GM06990 (cell line): ENCODE measurements around the gene IL2RG.
A peak's percentile ranks its signal among the peaks of the same experiment; 100 is the strongest.

Experiments
- DNase-seq: peaks from one replicate; pipeline ENCODE4 v3.0.0-alpha.2; 2011; ENCODE audit not compliant: insufficient read length; ENCODE audit errors: extremely low read depth
- H3K27me3 ChIP-seq: replicated peaks from 2 replicates; pipeline ENCODE4 v1.6.0; 2011; ENCODE audit warnings: low read length; ENCODE audit not compliant: control insufficient read depth, insufficient read depth
- H3K36me3 ChIP-seq: 2 replicates; pipeline ENCODE4 v1.5.1; 2011; ENCODE audit warnings: low read length; ENCODE audit not compliant: control insufficient read depth, insufficient read depth
- H3K4me3 ChIP-seq: replicated peaks from 2 replicates; pipeline ENCODE4 v1.5.1; 2011; ENCODE audit warnings: low read depth, mild to moderate bottlenecking, control low read depth, low read length
- CTCF ChIP-seq: IDR thresholded peaks from 2 replicates; pipeline ENCODE4 v1.5.1; 2011; ENCODE audit warnings: low read length, control low read depth, mild to moderate bottlenecking, inconsistent platforms; ENCODE audit not compliant: insufficient read depth, poor library complexity, severe bottlenecking

The IL2RG gene

GRCh38 chrX:71102292-71102691, 9.1 kb downstream of the IL2RG start:
- H3K27me3 ChIP-seq, result no peaks in the 10 kb centered on the region; the same call in 1 of the 2 replicates
- no peak overlapping the region for H3K4me3 ChIP-seq
- 0 out of 2 replicates have a peak, but pooled peaks cover 1% of the 10 kb centered on the region for H3K36me3 ChIP-seq
- no peak for TF ChIP-seq CTCF
- no peak for DNase-seq

- no peak for TF ChIP-seq CTCF
- no peak overlapping the region for H3K4me3 ChIP-seq
- DNase-seq, result no peak
- no peaks in the 10 kb centered on the region; the same call in 1 of the 2 replicates for H3K27me3 ChIP-seq
- no peaks in the 10 kb centered on the region for H3K36me3 ChIP-seq
Observed at GRCh38 chrX:71100581-71101505, 10.5 kb downstream of the IL2RG start.

- Histone ChIP-seq H3K36me3 (no peaks in the 10 kb centered on the region), H3K4me3 (no peak overlapping the region), H3K27me3 (no peaks in the 10 kb centered on the region; the same call in 1 of the 2 replicates)
- TF ChIP-seq CTCF, result no peak
- DNase-seq, result no peak
Observed at GRCh38 chrX:71099736-71100135, 11.6 kb downstream of the IL2RG start.

GRCh38 chrX:71098951-71099506, 12.3 kb downstream of the IL2RG start:
- H3K36me3 ChIP-seq, result no peaks in the 10 kb centered on the region
- no peak for TF ChIP-seq CTCF
- no peak for DNase-seq
- H3K4me3 ChIP-seq, result no peak overlapping the region
- H3K27me3 ChIP-seq, result no peaks in the 10 kb centered on the region; the same call in 1 of the 2 replicates

GRCh38 chrX:71098302-71098701, 13.1 kb downstream of the IL2RG start:
- H3K27me3 ChIP-seq, result no peaks in the 10 kb centered on the region; the same call in 1 of the 2 replicates
- no peaks in the 10 kb centered on the region for H3K36me3 ChIP-seq
- H3K4me3 ChIP-seq, result no peak overlapping the region
- peak; percentile 73 for TF ChIP-seq CTCF
- no peak for DNase-seq

GRCh38 chrX:71096760-71097032, 14.7 kb downstream of the IL2RG start:
- Histone ChIP-seq H3K27me3 (no peaks in the 10 kb centered on the region; the same call in 1 of the 2 replicates), H3K4me3 (peak overlapping the region; percentile 71), H3K36me3 (no peaks in the 10 kb centered on the region)
- DNase-seq, result no peak
- TF ChIP-seq CTCF, result no peak
